ENCODE data around the gene WFDC2. TPM values are rescaled to one million over a fixed set of nuclear protein-coding genes. Genes with fewer than 3 reads are reported as not detected.

WFDC2 gene
- total and polyA plus RNA-seq, 2 of the 13 experiments (the other 11 are each of a cell fraction or from before 2014, with no cell fraction given), result 0.33 TPM; not detected in 1

GRCh38 chr20:45436732-45437485, 32.6 kb upstream of the WFDC2 start (continued):
- no peak for TF ChIP-seq KDM5A (IDR thresholded peaks at IDR 0.05; ENCODE audit: borderline replicate concordance, low read length)
- TF ChIP-seq PAWR (CRISPR knock-in tag; IDR thresholded peaks at IDR 0.05; ENCODE audit: borderline replicate concordance), result peak; percentile 85; the same call in 1 of the 2 replicates
- peak; percentile 80; the same call in 1 of the 2 replicates for TF ChIP-seq TOPORS (CRISPR knock-in tag; IDR thresholded peaks at IDR 0.05)
- TF ChIP-seq MAZ (IDR thresholded peaks at IDR 0.05; ENCODE audit: borderline replicate concordance, low read depth, low read length), result peak; percentile 27; the same call in 1 of the 2 replicates
- TF ChIP-seq MAZ (CRISPR knock-in tag; IDR thresholded peaks at IDR 0.05; ENCODE audit: low read depth), result peak; percentile 89
- no peak for TF ChIP-seq CEBPZ (IDR thresholded peaks at IDR 0.05; ENCODE audit: low read length)
- TF ChIP-seq THAP11 (CRISPR knock-in tag; IDR thresholded peaks at IDR 0.05), result peak; percentile 67
- TF ChIP-seq, protein P1, sequence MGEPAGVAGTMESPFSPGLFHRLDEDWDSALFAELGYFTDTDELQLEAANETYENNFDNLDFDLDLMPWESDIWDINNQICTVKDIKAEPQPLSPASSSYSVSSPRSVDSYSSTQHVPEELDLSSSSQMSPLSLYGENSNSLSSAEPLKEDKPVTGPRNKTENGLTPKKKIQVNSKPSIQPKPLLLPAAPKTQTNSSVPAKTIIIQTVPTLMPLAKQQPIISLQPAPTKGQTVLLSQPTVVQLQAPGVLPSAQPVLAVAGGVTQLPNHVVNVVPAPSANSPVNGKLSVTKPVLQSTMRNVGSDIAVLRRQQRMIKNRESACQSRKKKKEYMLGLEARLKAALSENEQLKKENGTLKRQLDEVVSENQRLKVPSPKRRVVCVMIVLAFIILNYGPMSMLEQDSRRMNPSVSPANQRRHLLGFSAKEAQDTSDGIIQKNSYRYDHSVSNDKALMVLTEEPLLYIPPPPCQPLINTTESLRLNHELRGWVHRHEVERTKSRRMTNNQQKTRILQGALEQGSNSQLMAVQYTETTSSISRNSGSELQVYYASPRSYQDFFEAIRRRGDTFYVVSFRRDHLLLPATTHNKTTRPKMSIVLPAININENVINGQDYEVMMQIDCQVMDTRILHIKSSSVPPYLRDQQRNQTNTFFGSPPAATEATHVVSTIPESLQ (CRISPR knock-in tag; conservative IDR thresholded peaks at IDR 0.05), result peak; percentile 55
- TF ChIP-seq IRF2 (CRISPR knock-in tag; IDR thresholded peaks at IDR 0.05), result peak; percentile 95
- TF ChIP-seq ZNF30 (CRISPR knock-in tag; IDR thresholded peaks at IDR 0.05), result no peak
- peak; percentile 78 for TF ChIP-seq TBX2 (CRISPR knock-in tag; IDR thresholded peaks at IDR 0.05; ENCODE audit: borderline replicate concordance)
- TF ChIP-seq ZFP1 (CRISPR knock-in tag; IDR thresholded peaks at IDR 0.05), result no peak
- TF ChIP-seq AGO1 (IDR thresholded peaks at IDR 0.05; ENCODE audit: low read depth, low read length, poor library complexity, severe bottlenecking), result peak; percentile 84
- peak; percentile 80 for TF ChIP-seq GATAD2A (CRISPR knock-in tag; IDR thresholded peaks at IDR 0.05)
- TF ChIP-seq RXRA (CRISPR knock-in tag; IDR thresholded peaks at IDR 0.05), result peak; percentile 72
- TF ChIP-seq ISX (CRISPR knock-in tag; conservative IDR thresholded peaks at IDR 0.05), result no peak
- peak; percentile 67; the same call in 1 of the 2 replicates for TF ChIP-seq PAX8 (CRISPR knock-in tag; IDR thresholded peaks at IDR 0.05; ENCODE audit: borderline replicate concordance)
- peak; percentile 97 for TF ChIP-seq ZNF501 (CRISPR knock-in tag; IDR thresholded peaks at IDR 0.05)
- TF ChIP-seq ZNF138 (CRISPR knock-in tag; IDR thresholded peaks at IDR 0.05; ENCODE audit: low read depth), result peak; percentile 31; the same call in 1 of the 2 replicates
- TF ChIP-seq FOXM1 (CRISPR knock-in tag; IDR thresholded peaks at IDR 0.05), result no peak
- TF ChIP-seq NONO (IDR thresholded peaks at IDR 0.05), result no peak
- TF ChIP-seq NONO (CRISPR knock-in tag; conservative IDR thresholded peaks at IDR 0.05), result peak; percentile 72
- TF ChIP-seq THYN1 (CRISPR knock-in tag; IDR thresholded peaks at IDR 0.05; ENCODE audit: borderline replicate concordance, low read depth), result peak; percentile 73; the same call in 1 of the 2 replicates
- no peak for TF ChIP-seq THAP8 (CRISPR knock-in tag; IDR thresholded peaks at IDR 0.05; ENCODE audit: borderline replicate concordance)
- TF ChIP-seq MXI1 (IDR thresholded peaks at IDR 0.05; ENCODE audit: borderline replicate concordance, low read depth, low read length), result no peak; the same call in 2 of the 3 replicates
- no peak for TF ChIP-seq NBN (conservative IDR thresholded peaks at IDR 0.05)

Measured in HepG2 (cell line).